HuH-7.5 (cell line): ENCODE data around the gene LRRC15.

ENCODE experiments used
- DNase-seq: peaks from one replicate; pipeline ENCODE4 v3.0.0; 2011; ENCODE audit warnings: low spot score

The LRRC15 gene

DNA sequence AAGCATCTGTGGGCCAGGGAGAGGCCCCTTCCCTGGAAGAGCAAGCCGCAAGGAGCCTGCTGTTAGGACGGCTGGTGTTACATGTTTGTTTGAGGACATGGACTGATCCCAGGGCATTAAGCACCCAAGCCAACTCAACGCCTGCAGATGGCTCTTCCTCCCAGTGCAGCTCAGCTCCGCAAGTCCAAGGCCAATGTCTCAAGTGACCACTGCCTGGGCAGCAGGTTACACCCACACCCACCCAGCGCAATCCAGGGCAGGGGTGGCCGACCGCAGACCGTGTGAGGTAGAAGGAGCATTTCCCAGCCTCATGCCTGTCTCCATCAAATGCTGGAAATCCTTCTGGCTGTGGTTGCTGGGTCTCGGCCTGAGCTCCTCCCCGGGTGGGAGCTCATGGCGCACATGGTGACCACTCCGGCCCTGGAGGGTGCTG lies 15.0 kb upstream of the LRRC15 start:
- no peak for DNase-seq

- DNase-seq: no peak
Observed at GRCh38 chr3:194384156-194384555, 14.6 kb upstream of the LRRC15 start.

GRCh38 chr3:194383276-194383940 lies 13.9 kb upstream of the LRRC15 start:
- no peak for DNase-seq

GRCh38 chr3:194382892-194383223 lies 13.3 kb upstream of the LRRC15 start:
- no peak for DNase-seq

DNA sequence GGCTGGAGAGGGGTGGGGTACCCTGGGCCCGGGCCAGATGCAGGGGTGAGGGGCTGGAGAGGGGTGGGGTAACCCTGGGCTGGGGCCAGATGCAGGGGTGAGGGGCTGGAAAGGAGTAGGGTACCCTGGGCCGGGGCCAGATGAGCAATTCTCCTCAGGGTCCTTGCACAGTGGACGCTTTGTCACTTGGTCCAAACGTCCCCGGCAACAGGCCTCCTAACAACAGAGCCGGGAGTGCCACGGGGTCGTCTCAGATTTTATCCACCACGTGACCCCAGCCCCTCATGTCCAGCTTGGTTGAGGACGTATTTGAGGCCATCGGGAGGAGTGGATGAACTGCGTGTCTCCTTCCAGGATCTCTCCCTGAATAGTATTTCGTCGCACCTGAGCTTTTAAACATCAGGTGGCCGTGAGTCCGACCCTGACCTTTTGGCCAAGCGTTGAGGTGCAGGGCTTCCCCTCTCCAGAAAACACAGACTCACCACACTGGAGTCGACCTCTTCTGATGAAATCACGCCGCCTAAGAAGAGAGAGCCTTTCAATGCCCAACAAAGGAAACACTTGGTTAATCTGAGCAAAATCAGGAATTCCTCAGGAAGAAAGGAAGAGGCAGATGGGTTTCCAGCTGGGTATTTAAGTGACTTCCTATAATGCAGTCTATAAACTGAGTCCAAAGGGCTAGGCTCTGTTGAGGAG lies 12.8 kb upstream of the LRRC15 start:
- DNase-seq: no peak

- no peak for DNase-seq
Observed at GRCh38 chr3:194381460-194381875, 11.9 kb upstream of the LRRC15 start.

DNA sequence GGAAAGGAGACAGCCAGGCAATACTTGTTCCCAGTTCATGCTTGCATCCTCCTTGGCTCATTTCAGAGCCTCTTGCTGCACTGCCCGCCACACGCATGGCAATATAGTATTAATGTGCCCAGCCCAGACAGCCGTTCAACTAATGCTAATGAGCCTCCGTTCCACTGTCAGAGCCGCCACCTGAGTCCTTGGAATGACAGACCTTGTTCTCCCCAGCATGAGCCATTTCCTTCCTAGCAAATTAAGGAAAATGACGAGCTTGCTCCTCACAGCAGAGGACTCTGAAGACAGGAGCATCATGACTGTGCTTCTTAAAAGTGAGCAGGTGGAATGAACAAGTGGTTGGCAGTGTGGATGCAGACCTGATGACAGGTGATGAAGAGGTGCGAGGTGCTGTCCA lies 10.8 kb upstream of the LRRC15 start:
- no peak for DNase-seq

DNA sequence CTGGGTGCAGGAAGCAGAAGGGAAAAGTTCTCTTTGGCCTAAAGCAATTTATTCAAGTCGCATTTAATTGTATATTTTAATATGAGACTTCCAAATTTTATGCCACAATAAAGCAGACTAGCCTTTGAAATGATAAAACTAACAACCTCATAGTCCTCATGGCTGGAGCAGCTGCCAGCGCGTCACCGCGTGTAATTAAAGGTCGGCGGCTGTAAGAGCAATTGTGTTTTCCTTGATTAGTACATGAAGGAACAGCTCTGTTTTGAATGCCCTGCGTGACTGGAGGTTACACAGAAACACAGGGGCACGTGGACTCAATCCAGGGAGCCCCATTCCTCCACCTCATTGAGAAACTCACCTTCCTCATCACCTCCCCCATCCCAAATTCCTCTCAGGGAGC lies 10.1 kb upstream of the LRRC15 start:
- no peak for DNase-seq

- DNase-seq: no peak
Observed at GRCh38 chr3:194379231-194379630, 9.7 kb upstream of the LRRC15 start.

GRCh38 chr3:194377708-194378107 lies 8.2 kb upstream of the LRRC15 start:
- DNase-seq: no peak

DNA sequence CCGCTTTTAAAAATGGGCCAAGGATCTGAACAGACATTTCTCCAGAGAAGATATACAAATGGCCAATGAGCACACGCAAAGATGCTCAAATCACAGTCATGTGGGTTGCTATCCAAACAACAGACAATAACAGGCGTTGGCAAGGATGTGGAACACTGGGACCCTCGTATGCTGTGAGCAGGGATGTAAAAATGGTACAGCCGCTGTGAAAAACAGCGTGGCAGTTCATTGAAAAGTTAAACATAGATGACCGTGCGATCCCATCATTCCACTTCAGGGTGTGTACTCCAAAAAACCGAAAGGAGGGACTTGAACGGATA lies 6.7 kb upstream of the LRRC15 start:
- no peak for DNase-seq

DNA sequence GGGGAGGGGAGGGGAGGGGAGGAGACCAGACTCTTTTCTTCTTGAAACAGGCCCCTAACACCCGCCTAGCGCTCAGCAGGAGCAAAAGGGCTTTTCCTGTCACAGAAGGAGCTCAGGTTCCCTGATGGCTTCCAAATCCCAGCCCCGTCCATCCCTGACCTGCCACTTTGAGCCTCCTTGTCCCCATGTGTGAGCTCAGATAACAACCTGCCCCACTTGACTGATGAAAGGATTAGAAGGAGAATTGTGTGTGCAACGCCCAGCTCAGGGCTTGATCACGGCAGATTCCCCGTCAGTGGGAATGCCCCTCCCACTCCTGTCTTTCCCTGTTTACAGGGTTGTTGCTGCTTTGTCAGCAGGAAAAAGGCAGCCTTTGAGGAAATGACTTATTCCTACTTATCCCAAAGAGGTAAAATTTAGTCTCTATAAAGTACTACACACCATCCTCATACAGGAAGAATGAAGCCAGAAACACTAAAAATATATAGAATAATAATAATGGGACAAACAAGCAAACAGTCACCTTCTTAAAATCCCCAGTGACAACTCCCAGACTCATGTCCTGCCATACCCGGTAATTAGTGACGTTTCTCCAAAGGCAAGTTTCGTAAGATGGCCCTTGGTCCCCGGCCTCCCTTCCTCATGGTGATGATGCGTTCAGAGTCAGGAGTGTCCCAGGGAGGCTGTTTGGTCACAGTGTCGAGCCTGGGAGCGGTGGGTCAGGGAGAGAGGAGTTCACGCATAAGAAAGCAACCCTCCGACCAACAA lies 6.1 kb upstream of the LRRC15 start:
- no peak for DNase-seq

GRCh38 chr3:194374935-194375334 lies 5.4 kb upstream of the LRRC15 start:
- DNase-seq: no peak

GRCh38 chr3:194373899-194374298 lies 4.4 kb upstream of the LRRC15 start:
- DNase-seq: no peak

DNA sequence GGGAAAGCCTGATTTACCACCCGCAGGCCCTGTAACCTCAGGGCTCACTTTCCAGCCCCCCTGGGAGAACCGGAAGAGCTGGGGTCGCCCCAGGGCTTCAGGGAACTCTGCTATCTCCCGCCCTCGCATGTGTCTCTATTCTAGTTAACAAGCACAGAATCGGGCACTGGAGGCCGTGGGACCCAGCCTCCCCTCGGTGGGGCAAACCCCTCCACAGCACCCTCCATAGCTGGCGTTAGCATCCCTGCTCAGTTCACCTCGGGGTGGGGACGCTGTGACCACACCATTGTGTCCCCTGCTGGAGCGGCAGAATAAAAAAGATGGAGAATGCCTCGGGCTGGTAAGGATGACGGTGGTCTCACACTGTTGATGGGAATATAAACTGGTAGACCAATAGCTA lies 3.5 kb upstream of the LRRC15 start:
- DNase-seq: no peak

DNA sequence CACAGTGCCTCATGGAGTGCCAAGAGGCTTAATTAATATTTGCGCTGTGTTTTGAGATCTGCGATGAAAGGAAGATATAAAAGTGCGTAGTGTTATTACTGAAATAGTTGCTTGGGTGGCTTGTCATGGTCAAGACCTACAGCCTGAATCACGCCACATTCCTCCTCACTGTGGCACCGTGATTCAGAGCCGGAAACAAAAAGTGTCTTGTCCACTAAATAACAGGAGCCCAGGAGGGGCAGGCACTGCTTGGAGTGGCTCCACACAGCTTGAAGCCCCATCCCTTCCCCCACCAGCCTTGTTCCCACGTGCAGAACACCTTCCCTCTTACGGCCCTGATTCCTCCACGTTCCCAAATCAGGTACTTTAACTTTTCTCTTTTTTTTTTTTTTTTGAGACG lies 1.2 kb upstream of the LRRC15 start:
- no peak for DNase-seq

- DNase-seq: no peak
Observed at GRCh38 chr3:194368918-194369317, 625 bp downstream of the LRRC15 start.

DNA sequence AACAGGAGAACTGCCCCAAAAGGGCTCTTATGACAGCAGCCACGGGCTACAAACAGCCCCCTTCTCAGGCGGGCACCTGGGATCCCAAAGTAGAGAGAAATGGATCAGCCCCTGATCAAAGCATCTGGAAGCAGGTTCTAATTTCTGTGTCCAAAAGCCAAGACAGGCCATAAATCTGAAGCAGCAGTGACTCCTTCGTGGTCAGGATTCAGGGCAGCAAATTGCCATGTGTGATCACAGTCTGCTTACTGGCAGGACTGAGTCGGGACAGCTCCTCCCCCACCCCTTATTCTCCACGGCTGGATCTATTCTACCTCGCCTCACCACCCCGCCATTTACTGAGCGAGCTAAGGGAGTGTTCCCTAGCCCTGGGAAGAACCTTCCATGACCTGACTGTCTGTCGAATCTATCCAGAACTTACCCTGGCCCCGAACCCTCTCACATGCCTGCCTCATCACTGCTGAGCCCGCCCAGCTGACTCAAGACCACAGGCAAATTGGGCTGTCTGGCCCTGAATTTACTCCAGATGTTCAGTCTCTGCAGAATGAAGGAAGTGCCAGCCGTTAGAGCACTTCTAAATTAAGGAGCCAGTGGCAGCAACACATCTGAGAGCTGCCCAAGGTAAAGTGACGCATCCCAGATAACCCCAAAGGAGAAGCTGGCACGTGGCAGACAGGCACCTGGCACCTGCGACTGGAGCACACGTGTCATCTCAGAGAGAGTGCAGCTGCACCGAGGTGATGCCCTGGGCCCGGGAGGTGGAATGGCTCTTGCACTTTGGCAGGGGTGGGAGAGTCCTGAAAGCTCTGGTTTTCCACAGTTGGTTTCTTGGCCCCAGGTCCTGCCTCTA lies 1.3 kb downstream of the LRRC15 start:
- DNase-seq: no peak

DNA sequence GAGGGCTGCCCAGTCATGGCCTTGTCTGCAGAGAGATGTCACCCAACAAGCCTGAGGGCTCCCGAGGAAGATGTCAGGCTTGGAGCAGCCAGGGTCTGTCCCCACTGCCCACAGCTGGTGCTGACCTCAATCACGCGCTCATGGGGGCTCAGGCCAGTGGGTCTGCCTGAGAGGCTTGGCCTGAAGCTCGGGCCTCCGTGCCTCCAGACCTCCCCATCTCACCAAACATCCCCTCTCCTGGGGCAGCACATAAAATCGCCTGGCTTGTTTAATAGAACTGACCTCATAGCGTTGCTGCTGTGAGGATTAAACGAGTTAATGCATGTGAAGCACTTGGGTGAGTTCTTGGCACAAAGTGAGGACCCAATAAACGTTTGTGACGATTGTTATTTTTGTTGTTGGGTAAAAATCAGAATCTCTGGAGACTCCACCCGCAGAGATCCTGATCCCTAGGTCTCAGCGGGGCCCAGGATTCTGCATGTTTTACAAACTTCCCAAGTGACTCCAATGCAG lies 3.5 kb downstream of the LRRC15 start:
- no peak for DNase-seq

GRCh38 chr3:194365526-194365925 lies 4.0 kb downstream of the LRRC15 start:
- DNase-seq: no peak

DNA sequence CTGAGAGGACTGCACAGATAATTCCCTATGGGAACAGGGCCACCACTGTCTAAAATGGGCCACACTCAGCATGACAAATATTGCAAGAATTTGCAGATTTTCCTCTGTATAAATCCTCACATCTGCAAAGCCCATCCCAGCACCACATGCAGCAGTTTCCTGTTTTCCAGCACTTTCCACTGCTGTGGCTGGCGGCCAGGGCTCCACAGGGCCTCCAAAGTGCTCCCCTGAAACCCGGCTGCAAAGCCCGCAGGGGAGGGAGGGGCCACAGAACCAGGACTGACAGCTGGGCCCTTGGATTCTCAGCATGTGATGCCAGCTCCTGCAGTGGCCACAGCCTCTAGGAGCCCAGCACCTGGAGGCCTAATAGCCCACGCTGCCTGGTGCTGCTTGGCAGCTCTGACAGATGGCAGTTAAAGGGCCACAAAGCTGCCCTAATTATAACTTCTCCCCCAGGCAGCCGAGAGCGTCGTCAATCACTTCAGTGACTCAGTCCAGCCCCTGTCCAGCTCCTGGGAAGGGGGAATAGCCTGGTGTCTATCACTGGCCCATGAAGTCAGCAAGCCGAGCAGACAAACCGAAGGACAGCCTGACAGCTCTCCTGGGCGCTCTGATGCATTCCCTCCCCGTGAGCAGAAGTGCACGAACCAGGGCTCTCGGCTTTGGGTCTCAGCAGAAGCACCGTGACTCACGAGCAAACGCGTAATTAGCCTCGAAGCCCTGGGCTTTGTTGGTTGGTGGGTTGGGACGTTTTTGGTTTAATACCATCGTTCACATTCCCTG lies 4.7 kb downstream of the LRRC15 start:
- no peak for DNase-seq

DNA sequence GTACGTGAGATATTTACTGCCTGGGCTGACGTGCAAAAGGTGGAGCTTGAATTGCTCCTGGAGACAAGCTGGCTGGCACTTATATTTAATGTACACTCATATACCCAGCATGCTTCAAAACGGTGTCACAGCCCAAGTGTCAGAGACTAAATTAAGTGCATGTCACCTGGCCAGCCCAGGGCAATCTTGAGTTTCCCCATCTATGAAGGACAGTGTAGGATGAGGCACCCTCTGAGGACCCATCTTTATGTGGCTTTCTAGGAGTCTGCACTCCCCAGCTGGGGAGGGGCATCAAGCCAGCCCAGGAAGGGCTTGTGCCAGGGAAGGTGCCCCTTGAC lies 5.3 kb downstream of the LRRC15 start:
- no peak for DNase-seq
